Measurements from ENCODE around the gene RAB8B. TPM values are rescaled to one million over a fixed set of nuclear protein-coding genes. Genes with fewer than 3 reads are reported as not detected.
A peak's percentile ranks its signal among the peaks of the same experiment; 100 is the strongest.

The RAB8B gene
- total and polyA plus RNA-seq, 9 of the 15 experiments (the other 6 are each of a cell fraction or from before 2014, with no cell fraction given) = 7.8 to 32.1 (median 24.2) TPM

DNA sequence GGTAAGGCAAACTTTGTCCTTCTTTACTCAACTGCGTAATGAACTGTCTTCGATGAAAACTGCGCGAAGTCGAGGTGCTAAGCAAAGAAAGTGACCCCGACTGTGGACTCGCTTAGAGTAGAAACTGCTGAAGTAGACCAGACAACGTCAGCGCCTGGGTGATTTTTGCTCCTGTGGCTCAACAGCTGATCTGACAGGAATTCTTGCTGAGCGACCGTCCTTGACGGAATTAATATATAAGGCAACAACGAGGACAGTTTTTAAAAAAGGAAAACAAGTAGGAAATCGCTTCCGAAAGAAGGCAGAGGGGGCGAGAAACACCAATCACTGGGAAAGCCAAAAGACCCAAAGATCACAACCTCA is 32.7 kb upstream of the RAB8B start:
- H3K4me3 ChIP-seq = peak overlapping the region; percentile 57
- ATAC-seq (peak; percentile 45), FAIRE-seq (no peak), DNase-seq (ENCODE audit: extremely low read depth in 1 of 4, low spot score in 3 of 4) (peak; percentile 27 to 61 (median 32))
- intact Hi-C loops (cut with micrococcal nuclease) = loop anchor here (2.0 to 5.0 kb wide), 3 partner anchors 36 to 120 kb away; partner anchors contain the start of gene APH1B
- H3K9me1 ChIP-seq (ENCODE audit: control insufficient read depth, insufficient read depth, low read length) = no peaks in the 10 kb centered on the region
- peak overlapping the region; percentile 80 for H2AFZ ChIP-seq (ENCODE audit: low read depth, low read length)
- H3K36me3 ChIP-seq (ENCODE audit: control insufficient read depth, insufficient read depth, low read length) = peaks cover 26% of the 10 kb centered on the region; the same call in 2 of the 3 replicates
- POLR2A ChIA-PET = interaction anchor here (0.7 to 2.1 kb wide), 11 partner anchors 8 to 370 kb away, joined by 3 to 11 read pairs (median 5); no protein-coding TSS in a partner anchor
- 0% methylated on average over 16 of the region's 16 CpGs for WGBS (ENCODE audit: insufficient coverage, low coverage, missing lambda C conversion rate)
- peak overlapping the region; percentile 81 to 99 for H3K9ac ChIP-seq (ENCODE audit: insufficient read depth in 1 of 2, low read depth in 2 of 2, low read length in 2 of 2)
- no peaks in the 10 kb centered on the region for H4K20me1 ChIP-seq (replicated peaks; ENCODE audit: control insufficient read depth, insufficient read depth, low read length)
- CTCF ChIA-PET (ENCODE audit: low intra/inter-chr PET ratio) = no interaction called here
- H3K79me2 ChIP-seq (ENCODE audit: control insufficient read depth, insufficient read depth, low read length) = peaks cover 22% of the 10 kb centered on the region
- TSS peak; percentile 75 for BruUV-seq (replicated peaks)
- H3K4me1 ChIP-seq (replicated peaks in 1 of 2; ENCODE audit: control insufficient read depth in 2 of 2, insufficient read depth in 2 of 2, low read length in 2 of 2) = peaks cover 4 to 12% of the 10 kb centered on the region in 2 experiments; a peak in 3 of 5 replicates
- in situ Hi-C loops (cut with MboI) = no loop called here
- TF ChIP-seq RUNX1 (IDR thresholded peaks at IDR 0.05; ENCODE audit: low read depth) = 0 out of 2 replicates have a peak, but pooled peaks have one; percentile 8
- 0 out of 2 replicates have a peak, but pooled peaks have one; percentile 5 for TF ChIP-seq NFATC3 (IDR thresholded peaks at IDR 0.05)
- TF ChIP-seq ZC3H4 (CRISPR knock-in tag; IDR thresholded peaks at IDR 0.05; ENCODE audit: borderline replicate concordance) = 0 out of 2 replicates have a peak, but pooled peaks have one; percentile 53
- 0 out of 2 replicates have a peak, but pooled peaks have one; percentile 37 for TF ChIP-seq ZNF668 (CRISPR knock-in tag; IDR thresholded peaks at IDR 0.05)
- peak; percentile 53 for TF ChIP-seq HNRNPLL (IDR thresholded peaks at IDR 0.05; ENCODE audit: low read depth, low read length, poor library complexity, severe bottlenecking)
- no peak for TF ChIP-seq RBBP5 (IDR thresholded peaks at IDR 0.05; ENCODE audit: borderline replicate concordance, insufficient read depth, low read length, poor library complexity, severe bottlenecking)
- TF ChIP-seq, protein P1, sequence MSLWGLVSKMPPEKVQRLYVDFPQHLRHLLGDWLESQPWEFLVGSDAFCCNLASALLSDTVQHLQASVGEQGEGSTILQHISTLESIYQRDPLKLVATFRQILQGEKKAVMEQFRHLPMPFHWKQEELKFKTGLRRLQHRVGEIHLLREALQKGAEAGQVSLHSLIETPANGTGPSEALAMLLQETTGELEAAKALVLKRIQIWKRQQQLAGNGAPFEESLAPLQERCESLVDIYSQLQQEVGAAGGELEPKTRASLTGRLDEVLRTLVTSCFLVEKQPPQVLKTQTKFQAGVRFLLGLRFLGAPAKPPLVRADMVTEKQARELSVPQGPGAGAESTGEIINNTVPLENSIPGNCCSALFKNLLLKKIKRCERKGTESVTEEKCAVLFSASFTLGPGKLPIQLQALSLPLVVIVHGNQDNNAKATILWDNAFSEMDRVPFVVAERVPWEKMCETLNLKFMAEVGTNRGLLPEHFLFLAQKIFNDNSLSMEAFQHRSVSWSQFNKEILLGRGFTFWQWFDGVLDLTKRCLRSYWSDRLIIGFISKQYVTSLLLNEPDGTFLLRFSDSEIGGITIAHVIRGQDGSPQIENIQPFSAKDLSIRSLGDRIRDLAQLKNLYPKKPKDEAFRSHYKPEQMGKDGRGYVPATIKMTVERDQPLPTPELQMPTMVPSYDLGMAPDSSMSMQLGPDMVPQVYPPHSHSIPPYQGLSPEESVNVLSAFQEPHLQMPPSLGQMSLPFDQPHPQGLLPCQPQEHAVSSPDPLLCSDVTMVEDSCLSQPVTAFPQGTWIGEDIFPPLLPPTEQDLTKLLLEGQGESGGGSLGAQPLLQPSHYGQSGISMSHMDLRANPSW (CRISPR knock-in tag; IDR thresholded peaks at IDR 0.05) = no peak
- no peak for TF ChIP-seq NR2C2 (CRISPR knock-in tag; IDR thresholded peaks at IDR 0.05)
- TF ChIP-seq NR2C2 (tag; IDR thresholded peaks at IDR 0.05) = peak; percentile 5; the same call in 1 of the 2 replicates
- no peak for TF ChIP-seq ZEB2 (IDR thresholded peaks at IDR 0.05)
- TF ChIP-seq SUPT5H (IDR thresholded peaks at IDR 0.05) = no peak
- TF ChIP-seq DACH1 (IDR thresholded peaks at IDR 0.05; ENCODE audit: partially characterized antibody) = peak; percentile 80
- H3K27me3 ChIP-seq (ENCODE audit: control insufficient read depth in 2 of 2, insufficient read depth in 2 of 2, low read length in 2 of 2) = no peaks in the 10 kb centered on the region
- no peaks in the 10 kb centered on the region for H3K9me3 ChIP-seq (replicated peaks; ENCODE audit: control insufficient read depth, insufficient read depth, low read depth, low read length)
- peak overlapping the region; percentile 80 for H3K27ac ChIP-seq (ENCODE audit: extremely low read depth, low read depth, low read length)
- H3K4me2 ChIP-seq (ENCODE audit: insufficient read depth, low read length) = peak overlapping the region; percentile 93
